Duodenal mucosa (tissue), 2 donors: ENCODE data around the gene ABCB1.
"Not testable (repeated sequence)": the region's sequence is repeated elsewhere in the genome, so short reads cannot be mapped to it uniquely, and the experiment has no call there.

ENCODE experiments used
- H3K27ac ChIP-seq: one replicate; pipeline ENCODE4 v1.7.0; 2013; ENCODE audit warnings: low read depth, low read length
- H3K27me3 ChIP-seq, 2 donors: one replicate each; pipeline ENCODE4 v1.7.0; 2013; ENCODE audit warnings: low read length in 2 of 2, control low read depth in 1 of 2; ENCODE audit not compliant: insufficient read depth in 2 of 2, control insufficient read depth in 1 of 2
- H3K36me3 ChIP-seq, 2 donors: one replicate each; pipeline ENCODE4 v1.7.0; 2013; ENCODE audit warnings: low read length in 2 of 2, control low read depth in 1 of 2; ENCODE audit not compliant: insufficient read depth in 2 of 2, control insufficient read depth in 1 of 2
- H3K4me1 ChIP-seq, 2 donors: one replicate each; pipeline ENCODE4 v1.7.0; 2013; ENCODE audit warnings: low read length in 2 of 2, control low read depth in 1 of 2; ENCODE audit not compliant: insufficient read depth in 2 of 2, control insufficient read depth in 1 of 2
- H3K4me3 ChIP-seq, 2 donors: one replicate each; pipeline ENCODE4 v1.7.0; 2013; ENCODE audit warnings: low read length in 2 of 2, low read depth in 1 of 2
- H3K9ac ChIP-seq, 2 donors: one replicate each; pipeline ENCODE4 v1.7.0; 2013; ENCODE audit warnings: low read length in 2 of 2, low read depth in 1 of 2
- H3K9me3 ChIP-seq, 2 donors: one replicate each; pipeline ENCODE4 v1.7.0; 2013; ENCODE audit warnings: low read length in 2 of 2, control low read depth in 1 of 2; ENCODE audit not compliant: control insufficient read depth in 1 of 2

Gene ABCB1

DNA sequence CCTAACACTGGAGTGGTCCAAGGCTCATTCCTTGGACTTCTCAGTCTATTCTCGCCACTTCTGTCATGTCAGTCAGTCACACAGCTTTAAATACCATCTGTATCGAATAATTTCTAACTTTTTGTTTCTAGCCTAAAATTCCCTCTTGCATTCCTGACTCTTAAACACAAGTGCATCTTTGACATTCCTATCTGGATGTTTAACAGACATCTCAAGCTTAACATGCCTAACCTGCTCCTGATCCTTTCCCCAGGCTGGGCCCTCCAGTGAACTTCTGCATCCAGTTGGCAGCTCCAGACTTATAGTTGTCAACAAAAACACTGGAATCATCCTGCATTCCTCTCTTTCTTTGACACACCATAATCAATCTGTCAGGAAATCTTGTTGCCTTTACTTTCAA lies 120.7 kb downstream of the ABCB1 start:
- no peaks in the 10 kb centered on the region for H3K36me3 ChIP-seq
- H3K27ac ChIP-seq: no peak overlapping the region
- peaks cover 0 to 4% of the 10 kb centered on the region in 2 donors for H3K4me1 ChIP-seq
- H3K9ac ChIP-seq: no peak overlapping the region
- no peaks in the 10 kb centered on the region for H3K9me3 ChIP-seq
- peaks cover 3 to 19% of the 10 kb centered on the region in 2 donors for H3K27me3 ChIP-seq
- H3K4me3 ChIP-seq: no peak overlapping the region

DNA sequence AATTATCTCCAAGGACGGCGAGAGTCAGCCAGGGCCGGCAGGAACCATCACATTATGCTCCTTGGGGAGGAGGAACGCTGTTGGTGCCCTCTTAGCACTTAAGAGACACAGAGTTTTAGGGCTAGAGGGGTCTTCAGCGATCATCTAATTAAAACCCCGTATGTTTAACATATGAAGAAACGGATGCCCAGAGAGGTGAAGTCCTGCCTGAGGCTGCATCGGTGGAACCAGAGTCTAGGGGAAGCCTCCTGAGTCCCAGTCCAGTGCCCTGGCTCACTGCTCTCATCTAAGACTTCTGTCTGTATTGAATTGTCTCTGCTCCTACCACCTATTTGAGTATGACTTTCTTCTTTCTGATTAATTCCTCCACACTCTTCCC lies 124.5 kb downstream of the ABCB1 start:
- no peak overlapping the region for H3K9ac ChIP-seq
- no peaks in the 10 kb centered on the region for H3K9me3 ChIP-seq
- no peaks in the 10 kb centered on the region for H3K36me3 ChIP-seq
- H3K27ac ChIP-seq: no peak overlapping the region
- peaks cover 0 to 8% of the 10 kb centered on the region in 2 donors for H3K4me1 ChIP-seq
- peak overlapping the region; percentile 16 to 43 for H3K4me3 ChIP-seq
- H3K27me3 ChIP-seq: peaks cover 6 to 20% of the 10 kb centered on the region in 2 donors

DNA sequence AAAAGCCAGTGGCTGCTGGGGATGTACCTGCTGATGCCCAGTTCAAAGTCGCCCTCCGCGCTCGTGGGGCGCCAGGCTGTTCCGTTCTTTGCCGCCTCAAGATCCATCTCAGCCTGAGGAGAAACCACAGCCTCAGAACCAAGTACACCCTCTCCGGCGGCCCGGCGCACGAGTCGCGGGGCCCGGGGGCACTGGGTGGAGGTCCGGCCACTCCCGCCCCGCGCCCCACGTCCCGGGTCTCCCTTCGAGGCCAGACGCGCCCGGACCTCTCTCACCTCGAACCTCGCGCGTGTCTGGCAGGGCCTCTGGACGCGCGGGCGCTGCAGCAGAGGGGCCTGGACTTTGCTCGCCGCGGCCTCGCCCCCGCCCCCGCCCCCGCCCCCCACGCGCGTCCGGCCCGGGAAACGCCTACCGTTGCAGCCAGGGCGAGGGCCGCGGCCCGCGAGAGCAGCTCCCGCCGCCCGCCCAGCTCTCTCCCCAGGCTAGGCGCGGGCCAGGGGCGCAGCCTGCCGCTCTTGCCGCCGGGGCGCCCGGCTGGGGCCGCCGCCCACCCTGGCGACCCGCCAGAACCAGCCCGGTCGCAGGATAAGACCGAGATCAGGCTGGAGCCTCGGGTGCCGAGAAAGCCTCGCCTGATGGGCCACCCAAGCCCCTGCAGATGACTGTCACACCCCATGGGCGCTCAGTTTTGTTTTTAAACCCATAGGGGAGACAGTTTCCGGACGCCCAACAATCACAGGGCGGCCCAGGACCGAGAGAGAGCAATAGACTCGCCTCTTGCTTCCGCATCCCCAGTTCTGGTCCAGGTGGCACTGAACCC lies 125.1 kb downstream of the ABCB1 start, which contains the start of gene ABCB4:
Gene ABCB4 (minus strand): TSS at position 322 of the 820 bp plus-strand sequence. CDS start 215 bp downstream, at position 107.
- no peaks in the 10 kb centered on the region for H3K9me3 ChIP-seq
- peak within 1 kb of the TSS; percentile 38 to 66 for H3K4me3 ChIP-seq
- H3K27ac ChIP-seq: no peak within 1 kb of the TSS
- H3K9ac ChIP-seq: peak within 1 kb of the TSS in 1 of 2 donors; percentile 45
- H3K4me1 ChIP-seq: peaks cover 0 to 8% of the 10 kb centered on the region in 2 donors
- peaks cover 6 to 20% of the 10 kb centered on the region in 2 donors for H3K27me3 ChIP-seq
- no peaks in the 10 kb centered on the region for H3K36me3 ChIP-seq

DNA sequence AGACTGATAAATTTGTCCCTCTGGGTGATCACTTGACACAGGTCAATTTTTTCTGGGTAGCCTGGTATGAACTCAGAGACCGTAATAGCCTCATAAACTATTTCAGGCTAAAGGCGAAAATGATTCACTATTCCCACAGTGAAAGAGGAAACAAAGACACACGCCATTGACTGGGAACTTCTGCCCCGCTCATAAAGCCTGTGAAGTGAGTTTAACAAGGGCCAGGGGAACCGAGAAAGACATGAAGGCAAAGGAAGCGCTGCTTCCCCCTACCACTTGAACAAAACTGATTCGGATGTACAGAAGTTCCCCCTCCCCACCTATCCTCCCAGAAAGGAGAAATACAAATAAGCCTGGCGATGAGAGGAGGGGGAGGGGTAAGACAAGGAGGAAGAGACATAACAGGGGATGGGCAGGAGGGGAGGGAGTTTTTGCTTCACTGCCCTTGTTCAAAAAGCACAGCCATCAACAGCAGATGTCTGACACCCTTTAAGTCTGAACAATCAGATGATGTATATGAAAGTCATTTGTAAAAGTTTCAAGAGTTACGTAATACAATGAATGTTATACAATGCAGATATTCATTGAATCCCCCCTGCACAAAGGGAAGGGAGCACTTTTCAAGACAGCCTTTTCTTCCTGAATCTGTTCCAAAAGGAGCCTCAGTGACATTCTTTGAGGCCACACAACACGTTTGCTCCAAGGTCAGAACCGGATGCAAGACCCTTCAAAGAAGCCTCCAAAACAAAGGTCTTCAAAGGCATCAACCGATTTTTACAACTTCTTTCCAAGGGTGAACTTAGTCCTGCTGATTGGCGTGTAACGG lies 125.9 kb downstream of the ABCB1 start:
- H3K9ac ChIP-seq: peak overlapping the region in 1 of 2 donors; percentile 45
- no peak overlapping the region for H3K27ac ChIP-seq
- H3K4me1 ChIP-seq: peaks cover 0 to 8% of the 10 kb centered on the region in 2 donors
- peak overlapping the region; percentile 38 to 66 for H3K4me3 ChIP-seq
- H3K36me3 ChIP-seq: no peaks in the 10 kb centered on the region
- H3K27me3 ChIP-seq: peaks cover 6 to 20% of the 10 kb centered on the region in 2 donors
- H3K9me3 ChIP-seq: no peaks in the 10 kb centered on the region

DNA sequence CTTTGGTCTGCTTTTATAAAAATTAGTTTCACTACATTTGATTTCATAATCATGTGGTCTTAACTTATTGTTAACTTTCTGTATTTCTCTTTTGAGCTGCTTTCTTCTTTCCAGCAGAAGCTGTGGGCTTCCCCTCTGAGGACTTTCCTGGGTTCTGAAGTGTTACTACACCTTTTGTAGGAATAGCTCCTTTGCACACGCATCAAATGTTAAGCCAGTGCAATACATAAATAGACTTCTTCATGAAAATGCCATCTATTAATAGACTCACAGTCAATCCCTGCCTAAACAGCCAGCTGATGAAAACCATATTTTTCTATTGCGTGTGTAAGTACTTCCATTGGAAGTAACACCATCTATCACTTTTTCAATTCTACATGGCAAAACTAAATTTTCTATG lies 126.7 kb downstream of the ABCB1 start:
- Histone ChIP-seq H3K27me3 (peaks cover 6 to 20% of the 10 kb centered on the region in 2 donors), H3K4me1 (peaks cover 0 to 8% of the 10 kb centered on the region in 2 donors), H3K9me3 (no peaks in the 10 kb centered on the region), H3K27ac (no peak overlapping the region), H3K4me3 (no peak overlapping the region), H3K9ac (no peak overlapping the region), H3K36me3 (no peaks in the 10 kb centered on the region)

DNA sequence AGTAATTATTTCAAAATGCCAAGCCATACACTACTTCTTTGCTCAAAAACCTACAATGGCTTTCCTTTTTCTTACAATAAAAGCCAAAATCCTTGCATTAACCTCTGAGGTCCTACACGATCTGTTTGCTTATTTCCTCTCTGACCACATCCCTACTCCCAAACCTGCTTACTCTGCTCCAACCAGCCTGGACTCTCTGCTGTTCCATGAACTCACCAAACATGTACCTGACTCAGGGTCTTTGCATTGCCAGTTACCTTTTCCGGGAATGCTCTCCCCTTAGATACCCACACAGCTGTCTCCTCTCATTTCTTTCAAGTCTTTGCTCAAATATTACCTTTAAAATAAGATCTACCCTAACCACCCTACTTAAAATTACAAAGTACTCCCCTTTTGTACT lies 127.5 kb downstream of the ABCB1 start:
- H3K27me3 ChIP-seq: peaks cover 6 to 20% of the 10 kb centered on the region in 2 donors
- H3K36me3 ChIP-seq: no peaks in the 10 kb centered on the region
- H3K9ac ChIP-seq: no peak overlapping the region
- H3K4me1 ChIP-seq: peaks cover 0 to 8% of the 10 kb centered on the region in 2 donors
- no peaks in the 10 kb centered on the region for H3K9me3 ChIP-seq
- H3K27ac ChIP-seq: no peak overlapping the region
- H3K4me3 ChIP-seq: no peak overlapping the region

DNA sequence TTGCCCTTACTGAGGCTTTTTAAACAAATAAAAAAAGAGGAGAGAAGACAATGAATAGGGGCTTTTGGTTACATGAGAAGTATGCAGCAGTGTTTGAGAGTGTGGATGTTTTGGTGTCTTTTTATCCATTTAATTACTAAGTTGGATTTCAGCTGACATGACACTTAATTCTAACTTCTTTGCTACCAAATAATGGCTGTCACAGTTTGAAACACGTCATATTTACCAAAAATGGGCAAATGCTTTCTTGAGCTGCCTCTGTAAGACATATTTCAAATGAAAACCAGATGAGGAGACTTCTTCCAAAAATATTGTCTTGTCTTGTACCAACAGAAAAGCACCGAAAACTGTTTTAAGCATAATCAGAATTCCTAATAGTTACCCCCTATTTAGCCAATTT lies 129.2 kb downstream of the ABCB1 start:
- Histone ChIP-seq H3K27me3 (peaks cover 6 to 10% of the 10 kb centered on the region in 2 donors), H3K27ac (no peak overlapping the region), H3K9ac (no peak overlapping the region), H3K36me3 (no peaks in the 10 kb centered on the region), H3K9me3 (no peaks in the 10 kb centered on the region), H3K4me3 (no peak overlapping the region), H3K4me1 (peaks cover 0 to 8% of the 10 kb centered on the region in 2 donors)

DNA sequence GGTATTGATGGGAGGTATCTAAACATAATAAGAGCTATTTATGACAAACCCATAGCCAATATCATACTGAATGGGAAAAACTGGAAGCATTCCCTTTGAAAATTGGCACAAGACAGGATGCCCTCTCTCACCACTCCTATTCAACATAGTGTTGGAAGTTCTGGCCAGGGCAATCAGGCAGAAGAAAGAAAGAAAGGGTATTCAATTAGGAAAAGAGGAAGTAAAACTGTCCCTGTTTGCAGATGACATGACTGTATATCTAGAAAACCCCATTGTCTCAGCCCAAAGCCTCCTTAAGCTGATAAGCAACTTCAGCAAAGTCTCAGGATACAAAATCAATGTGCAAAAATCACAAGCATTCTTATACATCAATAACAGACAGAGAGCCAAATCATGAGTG lies 131.5 kb downstream of the ABCB1 start:
- not testable (repeated sequence) for H3K36me3 ChIP-seq, H3K9me3 ChIP-seq, H3K4me1 ChIP-seq, H3K9ac ChIP-seq, H3K27me3 ChIP-seq, H3K4me3 ChIP-seq, H3K27ac ChIP-seq

DNA sequence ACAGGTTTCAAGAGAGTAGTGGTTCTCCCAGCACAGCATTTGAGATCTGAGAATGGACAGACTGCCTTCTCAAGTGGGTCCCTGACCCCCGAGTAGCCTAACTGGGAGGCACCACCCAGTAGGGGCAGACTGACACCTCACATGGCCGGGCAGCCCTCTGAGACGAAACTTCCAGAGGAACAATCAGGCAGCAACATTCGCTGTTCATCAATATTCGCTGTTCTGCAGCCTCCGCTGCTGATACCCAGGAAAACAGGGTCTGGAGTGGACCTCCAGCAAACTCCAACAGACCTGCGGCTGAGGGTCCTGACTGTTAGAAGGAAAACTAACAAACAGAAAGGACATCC lies 135.2 kb downstream of the ABCB1 start:
- not testable (repeated sequence) for H3K4me1 ChIP-seq, H3K36me3 ChIP-seq, H3K9me3 ChIP-seq, H3K27me3 ChIP-seq, H3K9ac ChIP-seq, H3K4me3 ChIP-seq, H3K27ac ChIP-seq

DNA sequence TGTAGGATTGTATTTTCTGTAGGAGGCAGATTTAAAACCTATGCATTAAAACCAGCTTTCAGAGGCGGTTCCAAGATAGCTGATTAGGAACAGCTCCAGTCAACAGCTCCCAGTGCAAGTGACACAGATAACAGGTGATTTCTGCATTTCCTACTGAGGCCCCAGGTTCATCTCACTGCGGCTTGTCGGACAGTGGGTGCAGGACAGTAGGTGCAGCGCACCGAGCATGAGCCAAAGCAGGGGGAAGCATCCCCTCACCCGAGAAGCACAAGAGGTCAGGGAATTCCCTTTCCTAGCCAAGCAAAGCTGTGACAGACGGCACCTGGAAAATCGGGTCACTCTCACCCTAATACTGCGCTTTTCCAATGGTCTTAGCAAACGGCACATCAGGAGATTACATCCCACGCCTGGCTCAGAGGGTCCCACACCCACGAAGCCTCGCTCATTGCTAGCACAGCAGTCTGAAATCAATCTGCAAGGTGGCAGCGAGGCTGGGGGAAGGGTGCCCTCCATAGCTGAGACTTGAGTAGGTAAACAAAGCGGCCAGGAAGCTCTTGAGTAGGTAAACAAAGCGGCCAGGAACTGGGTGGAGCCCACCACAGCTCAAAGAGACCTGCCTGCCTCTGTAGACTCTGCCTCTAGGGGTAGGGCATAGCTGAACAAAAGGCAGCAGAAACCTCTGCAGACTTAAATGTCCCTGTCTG lies 135.7 kb downstream of the ABCB1 start:
- not testable (repeated sequence) for H3K27ac ChIP-seq, H3K4me3 ChIP-seq

More for the DNA sequence above, 135.7 kb downstream of the ABCB1 start:
- H3K36me3 ChIP-seq, H3K9me3 ChIP-seq, H3K4me1 ChIP-seq, H3K27me3 ChIP-seq, H3K9ac ChIP-seq: not testable (repeated sequence)
